GM23338 (cell line): Measurements from ENCODE around the gene CMSS1. TPM values are rescaled to one million over a fixed set of nuclear protein-coding genes. Genes with fewer than 3 reads are reported as not detected.

ENCODE experiments used
- ATAC-seq: fragments of 200-7000 bp; cut with Tn5 transposase; 3 replicates; pipeline ENCODE4 v1.9.1; 2020
- DNase-seq: peaks from one replicate; pipeline ENCODE4 v3.0.0-alpha.2; 2015; ENCODE audit warnings: low spot score
- H2AFZ ChIP-seq: fragments of 200-600 bp; sonication (generic); 2 replicates; pipeline ENCODE4 v1.8.0; 2016; ENCODE audit warnings: antibody characterized with exemption, mild to moderate bottlenecking, moderate library complexity
- H3F3A ChIP-seq: fragments of 200-600 bp; sonication (generic); replicated peaks from 2 replicates; pipeline ENCODE4 v1.8.0; 2017; ENCODE audit warnings: antibody characterized with exemption, mixed run types, low read depth
- H3K27ac ChIP-seq: fragments of 200-600 bp; sonication (generic); 2 replicates; pipeline ENCODE4 v1.6.1; 2016; ENCODE audit warnings: low read depth
- H3K27me3 ChIP-seq: fragments of 200-600 bp; sonication (generic); 2 replicates; pipeline ENCODE4 v1.8.0; 2016; ENCODE audit warnings: mild to moderate bottlenecking, mixed run types, moderate library complexity; ENCODE audit not compliant: insufficient read depth
- H3K36me3 ChIP-seq: fragments of 200-600 bp; sonication (generic); 2 replicates; pipeline ENCODE4 v1.8.0; 2016; ENCODE audit warnings: mild to moderate bottlenecking; ENCODE audit not compliant: insufficient read depth
- H3K4me1 ChIP-seq: fragments of 200-600 bp; sonication (generic); 2 replicates; pipeline ENCODE4 v1.8.0; 2016; ENCODE audit warnings: mild to moderate bottlenecking, moderate library complexity; ENCODE audit not compliant: insufficient read depth
- H3K4me2 ChIP-seq: fragments of 200-600 bp; sonication (generic); 2 replicates; pipeline ENCODE4 v1.7.1; 2017; ENCODE audit warnings: mixed run types
- H3K4me3 ChIP-seq: fragments of 200-600 bp; sonication (generic); 2 replicates; pipeline ENCODE4 v1.6.1; 2016; ENCODE audit warnings: mixed run types
- H3K79me2 ChIP-seq: fragments of 200-600 bp; sonication (generic); replicated peaks from 2 replicates; pipeline ENCODE4 v1.8.0; 2017; ENCODE audit warnings: mild to moderate bottlenecking; ENCODE audit not compliant: insufficient read depth
- H3K9me2 ChIP-seq: fragments of 200-600 bp; sonication (generic); 2 replicates; pipeline ENCODE4 v1.8.0; 2017; ENCODE audit not compliant: insufficient read depth
- H4K20me1 ChIP-seq: fragments of 200-600 bp; sonication (generic); replicated peaks from 2 replicates; pipeline ENCODE4 v1.8.0; 2017; ENCODE audit warnings: mild to moderate bottlenecking; ENCODE audit not compliant: insufficient read depth
- H3K27ac Mint-ChIP-seq: 2 replicates; pipeline ENCODE4 v1.8.0; 2020; ENCODE audit warnings: inconsistent platforms, mild to moderate bottlenecking, moderate library complexity, mixed read lengths
- H3K27me3 Mint-ChIP-seq: 3 replicates; pipeline ENCODE4 v1.8.0; 2022; ENCODE audit warnings: low read depth, mild to moderate bottlenecking, moderate library complexity, mixed read lengths, inconsistent platforms; ENCODE audit not compliant: insufficient read depth, poor library complexity
- H3K36me3 Mint-ChIP-seq: 3 replicates; pipeline ENCODE4 v1.8.0; 2021; ENCODE audit warnings: low read depth, mild to moderate bottlenecking, inconsistent platforms, moderate library complexity, mixed read lengths
- H3K4me1 Mint-ChIP-seq: 3 replicates; pipeline ENCODE4 v1.8.0; 2020; ENCODE audit warnings: mild to moderate bottlenecking, inconsistent platforms, mixed read lengths
- H3K4me3 Mint-ChIP-seq: 3 replicates; pipeline ENCODE4 v1.8.0; 2021; ENCODE audit warnings: moderate library complexity, mild to moderate bottlenecking, inconsistent platforms, mixed read lengths
- H3K9me3 Mint-ChIP-seq: 3 replicates; pipeline ENCODE4 v1.8.0; 2020; ENCODE audit warnings: moderate library complexity, mild to moderate bottlenecking, inconsistent platforms, mixed read lengths
- CREB1 ChIP-seq: fragments of 250-450 bp; sonication (Bioruptor Pico); IDR thresholded peaks from 2 replicates; pipeline ENCODE4 v1.5.0; 2020; ENCODE audit warnings: low read depth, mild to moderate bottlenecking, moderate library complexity
- CTCF ChIP-seq, 2 experiments: fragments of 200-600 bp in 1 of 2; sonication (generic) in 1 of 2; conservative IDR thresholded peaks; 2 replicates each; pipeline versions ENCODE4 v1.5.1 to v1.6.1; 2016 to 2017; ENCODE audit warnings: antibody characterized with exemption in 2 of 2, low read depth in 2 of 2, mild to moderate bottlenecking in 2 of 2, moderate library complexity in 1 of 2
- EZH2 ChIP-seq: fragments of 200-600 bp; sonication (generic); IDR thresholded peaks from one replicate; pipeline ENCODE4 v1.8.0; 2017; ENCODE audit warnings: antibody characterized with exemption, mild to moderate bottlenecking, low read depth; ENCODE audit not compliant: unreplicated experiment
- EZH2phosphoT487 ChIP-seq: fragments of 200-600 bp; sonication (generic); IDR thresholded peaks from one replicate; pipeline ENCODE4 v1.8.1; 2018; ENCODE audit warnings: antibody characterized with exemption; ENCODE audit not compliant: unreplicated experiment
- JUNB ChIP-seq: IDR thresholded peaks from one replicate; pipeline ENCODE4 v1.6.1; 2016; ENCODE audit warnings: antibody characterized with exemption; ENCODE audit not compliant: unreplicated experiment
- NANOG ChIP-seq: IDR thresholded peaks from 2 replicates; pipeline ENCODE4 v1.6.1; 2016; ENCODE audit warnings: antibody characterized with exemption, borderline replicate concordance
- POLR2AphosphoS5 ChIP-seq: IDR thresholded peaks from 2 replicates; pipeline ENCODE4 v1.6.1; 2016; ENCODE audit warnings: antibody characterized with exemption, low read depth
- STAT1 ChIP-seq: IDR thresholded peaks from one replicate; pipeline ENCODE4 v1.6.1; 2016; ENCODE audit warnings: antibody characterized with exemption; ENCODE audit not compliant: unreplicated experiment
- ZNF114 ChIP-seq: fragments of 250-450 bp; sonication (Bioruptor Pico); IDR thresholded peaks from 2 replicates; pipeline ENCODE4 v1.5.0; 2020; ENCODE audit warnings: mild to moderate bottlenecking, moderate library complexity
- ZNF331 ChIP-seq: fragments of 250-450 bp; sonication (Bioruptor Pico); IDR thresholded peaks from 2 replicates; pipeline ENCODE4 v1.5.0; 2020; ENCODE audit warnings: low read depth, mild to moderate bottlenecking, moderate library complexity
- polyA plus RNA-seq: library from polyadenylated mRNA; unstranded; fragments of >200 nt; fragmentation: Nextera tagmentation; extraction: Ambion mirVana; gene quantifications from 2 replicates; pipeline ENCODE4 v1.2.1, GENCODE V29; 2016
- total RNA-seq: library from RNA; depleted of rRNA; stranded (reverse); fragments of >200 nt; shearing (Covaris generic); gene quantifications from 2 replicates; pipeline ENCODE4 v1.2.3, GENCODE V29; 2014
- TF ChIP-seq, protein P1 (sequence below): IDR thresholded peaks from one replicate; pipeline ENCODE4 v1.6.1; 2018; ENCODE audit warnings: antibody characterized with exemption; ENCODE audit not compliant: unreplicated experiment
- TF ChIP-seq, protein P2 (sequence below): fragments of 250-450 bp; sonication (Bioruptor Pico); IDR thresholded peaks from 2 replicates; pipeline ENCODE4 v1.5.0; 2020; ENCODE audit warnings: mild to moderate bottlenecking, moderate library complexity

CMSS1 gene
- total and polyA plus RNA-seq, 2 experiments from 2014 or later, result 39.4 to 187 TPM

DNA sequence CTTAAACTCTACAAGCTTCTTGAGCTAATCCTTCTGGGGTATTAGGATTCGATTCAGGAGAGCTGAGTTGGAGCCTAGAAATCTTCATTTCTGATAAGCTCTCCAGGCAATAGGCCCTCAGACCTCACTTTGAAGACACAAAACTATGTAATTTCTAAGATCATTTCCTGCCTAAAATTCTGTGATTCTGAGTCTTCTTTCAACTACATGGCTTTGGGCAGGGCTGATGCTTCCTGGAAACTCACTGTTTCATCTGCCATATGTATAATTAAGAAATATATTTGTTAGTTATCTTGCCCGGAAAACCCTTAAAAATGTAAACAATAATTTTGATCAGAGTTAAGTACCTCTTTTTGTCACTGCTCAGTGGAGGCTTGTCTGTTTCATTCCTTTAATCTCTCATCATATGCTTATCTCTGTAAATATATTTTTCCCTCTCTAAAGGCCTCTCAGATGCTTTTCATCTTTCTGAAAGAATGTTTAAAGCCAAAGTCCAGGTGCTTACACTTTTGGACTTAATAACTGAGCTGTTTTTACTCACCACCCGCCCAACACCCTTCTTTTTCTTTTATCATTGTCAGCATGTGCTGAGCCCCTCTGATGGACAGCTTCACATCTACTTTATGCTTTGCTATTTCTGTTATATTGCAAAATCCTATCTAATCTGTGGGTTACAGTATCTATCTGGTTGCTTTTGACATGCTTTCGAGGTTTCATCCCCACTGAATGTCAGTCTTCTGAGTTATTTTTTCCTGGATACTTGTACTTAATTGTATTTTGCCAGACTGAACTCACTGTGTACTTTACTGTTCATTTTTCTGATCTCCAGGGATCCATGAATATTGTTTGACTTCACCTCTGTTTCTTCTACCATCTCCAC, 258.4 kb downstream of the CMSS1 start:
- H3K27me3 Mint-ChIP-seq, result no peaks in the 10 kb centered on the region
- no peak for ATAC-seq

More for the DNA sequence above, 258.4 kb downstream of the CMSS1 start:
- Mint-ChIP-seq H3K9me3 (no peaks in the 10 kb centered on the region), H3K4me1 (peaks cover 31% of the 10 kb centered on the region), H3K36me3 (no peaks in the 10 kb centered on the region), H3K27ac (no peak overlapping the region), H3K4me3 (no peak overlapping the region)
- H3K79me2 ChIP-seq, result no peaks in the 10 kb centered on the region
- H2AFZ ChIP-seq, result no peak overlapping the region
- H3K27ac ChIP-seq, result no peak overlapping the region
- no peak for DNase-seq
- H3K4me2 ChIP-seq, result no peak overlapping the region
- H3K36me3 ChIP-seq, result no peaks in the 10 kb centered on the region
- no peak for TF ChIP-seq EZH2
- no peak for TF ChIP-seq STAT1
- no peak for TF ChIP-seq JUNB
- TF ChIP-seq ZNF331 (CRISPR knock-in tag), result no peak
- TF ChIP-seq NANOG, result no peak
- TF ChIP-seq CTCF (conservative IDR thresholded peaks at IDR 0.05; ENCODE audit: low read depth in 2 of 2), result no peak
- TF ChIP-seq CREB1, result no peak
- TF ChIP-seq, protein P1, sequence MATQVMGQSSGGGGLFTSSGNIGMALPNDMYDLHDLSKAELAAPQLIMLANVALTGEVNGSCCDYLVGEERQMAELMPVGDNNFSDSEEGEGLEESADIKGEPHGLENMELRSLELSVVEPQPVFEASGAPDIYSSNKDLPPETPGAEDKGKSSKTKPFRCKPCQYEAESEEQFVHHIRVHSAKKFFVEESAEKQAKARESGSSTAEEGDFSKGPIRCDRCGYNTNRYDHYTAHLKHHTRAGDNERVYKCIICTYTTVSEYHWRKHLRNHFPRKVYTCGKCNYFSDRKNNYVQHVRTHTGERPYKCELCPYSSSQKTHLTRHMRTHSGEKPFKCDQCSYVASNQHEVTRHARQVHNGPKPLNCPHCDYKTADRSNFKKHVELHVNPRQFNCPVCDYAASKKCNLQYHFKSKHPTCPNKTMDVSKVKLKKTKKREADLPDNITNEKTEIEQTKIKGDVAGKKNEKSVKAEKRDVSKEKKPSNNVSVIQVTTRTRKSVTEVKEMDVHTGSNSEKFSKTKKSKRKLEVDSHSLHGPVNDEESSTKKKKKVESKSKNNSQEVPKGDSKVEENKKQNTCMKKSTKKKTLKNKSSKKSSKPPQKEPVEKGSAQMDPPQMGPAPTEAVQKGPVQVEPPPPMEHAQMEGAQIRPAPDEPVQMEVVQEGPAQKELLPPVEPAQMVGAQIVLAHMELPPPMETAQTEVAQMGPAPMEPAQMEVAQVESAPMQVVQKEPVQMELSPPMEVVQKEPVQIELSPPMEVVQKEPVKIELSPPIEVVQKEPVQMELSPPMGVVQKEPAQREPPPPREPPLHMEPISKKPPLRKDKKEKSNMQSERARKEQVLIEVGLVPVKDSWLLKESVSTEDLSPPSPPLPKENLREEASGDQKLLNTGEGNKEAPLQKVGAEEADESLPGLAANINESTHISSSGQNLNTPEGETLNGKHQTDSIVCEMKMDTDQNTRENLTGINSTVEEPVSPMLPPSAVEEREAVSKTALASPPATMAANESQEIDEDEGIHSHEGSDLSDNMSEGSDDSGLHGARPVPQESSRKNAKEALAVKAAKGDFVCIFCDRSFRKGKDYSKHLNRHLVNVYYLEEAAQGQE, result no peak
- TF ChIP-seq, protein P2, sequence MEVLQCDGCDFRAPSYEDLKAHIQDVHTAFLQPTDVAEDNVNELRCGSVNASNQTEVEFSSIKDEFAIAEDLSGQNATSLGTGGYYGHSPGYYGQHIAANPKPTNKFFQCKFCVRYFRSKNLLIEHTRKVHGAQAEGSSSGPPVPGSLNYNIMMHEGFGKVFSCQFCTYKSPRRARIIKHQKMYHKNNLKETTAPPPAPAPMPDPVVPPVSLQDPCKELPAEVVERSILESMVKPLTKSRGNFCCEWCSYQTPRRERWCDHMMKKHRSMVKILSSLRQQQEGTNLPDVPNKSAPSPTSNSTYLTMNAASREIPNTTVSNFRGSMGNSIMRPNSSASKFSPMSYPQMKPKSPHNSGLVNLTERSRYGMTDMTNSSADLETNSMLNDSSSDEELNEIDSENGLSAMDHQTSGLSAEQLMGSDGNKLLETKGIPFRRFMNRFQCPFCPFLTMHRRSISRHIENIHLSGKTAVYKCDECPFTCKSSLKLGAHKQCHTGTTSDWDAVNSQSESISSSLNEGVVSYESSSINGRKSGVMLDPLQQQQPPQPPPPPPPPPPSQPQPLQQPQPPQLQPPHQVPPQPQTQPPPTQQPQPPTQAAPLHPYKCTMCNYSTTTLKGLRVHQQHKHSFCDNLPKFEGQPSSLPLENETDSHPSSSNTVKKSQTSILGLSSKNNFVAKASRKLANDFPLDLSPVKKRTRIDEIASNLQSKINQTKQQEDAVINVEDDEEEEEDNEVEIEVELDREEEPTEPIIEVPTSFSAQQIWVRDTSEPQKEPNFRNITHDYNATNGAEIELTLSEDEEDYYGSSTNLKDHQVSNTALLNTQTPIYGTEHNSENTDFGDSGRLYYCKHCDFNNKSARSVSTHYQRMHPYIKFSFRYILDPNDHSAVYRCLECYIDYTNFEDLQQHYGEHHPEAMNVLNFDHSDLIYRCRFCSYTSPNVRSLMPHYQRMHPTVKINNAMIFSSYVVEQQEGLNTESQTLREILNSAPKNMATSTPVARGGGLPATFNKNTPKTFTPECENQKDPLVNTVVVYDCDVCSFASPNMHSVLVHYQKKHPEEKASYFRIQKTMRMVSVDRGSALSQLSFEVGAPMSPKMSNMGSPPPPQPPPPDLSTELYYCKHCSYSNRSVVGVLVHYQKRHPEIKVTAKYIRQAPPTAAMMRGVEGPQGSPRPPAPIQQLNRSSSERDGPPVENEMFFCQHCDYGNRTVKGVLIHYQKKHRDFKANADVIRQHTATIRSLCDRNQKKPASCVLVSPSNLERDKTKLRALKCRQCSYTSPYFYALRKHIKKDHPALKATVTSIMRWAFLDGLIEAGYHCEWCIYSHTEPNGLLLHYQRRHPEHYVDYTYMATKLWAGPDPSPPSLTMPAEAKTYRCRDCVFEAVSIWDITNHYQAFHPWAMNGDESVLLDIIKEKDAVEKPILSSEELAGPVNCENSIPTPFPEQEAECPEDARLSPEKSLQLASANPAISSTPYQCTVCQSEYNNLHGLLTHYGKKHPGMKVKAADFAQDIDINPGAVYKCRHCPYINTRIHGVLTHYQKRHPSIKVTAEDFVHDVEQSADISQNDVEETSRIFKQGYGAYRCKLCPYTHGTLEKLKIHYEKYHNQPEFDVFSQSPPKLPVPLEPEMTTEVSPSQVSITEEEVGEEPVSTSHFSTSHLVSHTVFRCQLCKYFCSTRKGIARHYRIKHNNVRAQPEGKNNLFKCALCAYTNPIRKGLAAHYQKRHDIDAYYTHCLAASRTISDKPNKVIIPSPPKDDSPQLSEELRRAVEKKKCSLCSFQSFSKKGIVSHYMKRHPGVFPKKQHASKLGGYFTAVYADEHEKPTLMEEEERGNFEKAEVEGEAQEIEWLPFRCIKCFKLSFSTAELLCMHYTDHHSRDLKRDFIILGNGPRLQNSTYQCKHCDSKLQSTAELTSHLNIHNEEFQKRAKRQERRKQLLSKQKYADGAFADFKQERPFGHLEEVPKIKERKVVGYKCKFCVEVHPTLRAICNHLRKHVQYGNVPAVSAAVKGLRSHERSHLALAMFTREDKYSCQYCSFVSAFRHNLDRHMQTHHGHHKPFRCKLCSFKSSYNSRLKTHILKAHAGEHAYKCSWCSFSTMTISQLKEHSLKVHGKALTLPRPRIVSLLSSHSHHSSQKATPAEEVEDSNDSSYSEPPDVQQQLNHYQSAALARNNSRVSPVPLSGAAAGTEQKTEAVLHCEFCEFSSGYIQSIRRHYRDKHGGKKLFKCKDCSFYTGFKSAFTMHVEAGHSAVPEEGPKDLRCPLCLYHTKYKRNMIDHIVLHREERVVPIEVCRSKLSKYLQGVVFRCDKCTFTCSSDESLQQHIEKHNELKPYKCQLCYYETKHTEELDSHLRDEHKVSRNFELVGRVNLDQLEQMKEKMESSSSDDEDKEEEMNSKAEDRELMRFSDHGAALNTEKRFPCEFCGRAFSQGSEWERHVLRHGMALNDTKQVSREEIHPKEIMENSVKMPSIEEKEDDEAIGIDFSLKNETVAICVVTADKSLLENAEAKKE (CRISPR knock-in tag), result no peak
- no peak for TF ChIP-seq ZNF114 (CRISPR knock-in tag)
- no peak for TF ChIP-seq POLR2AphosphoS5
- TF ChIP-seq EZH2phosphoT487, result no peak
- no peaks in the 10 kb centered on the region for H3K27me3 ChIP-seq
- no peaks in the 10 kb centered on the region for H4K20me1 ChIP-seq
- H3K4me3 ChIP-seq, result no peak overlapping the region
- no peaks in the 10 kb centered on the region; the same call in 1 of the 2 replicates for H3K9me2 ChIP-seq
- no peaks in the 10 kb centered on the region; the same call in 1 of the 2 replicates for H3F3A ChIP-seq
- H3K4me1 ChIP-seq, result peaks cover 20% of the 10 kb centered on the region
